ENCODE results near the gene LGALS3. TPM values are rescaled to one million over a fixed set of nuclear protein-coding genes. Genes with fewer than 3 reads are reported as not detected.
A peak's percentile ranks its signal among the peaks of the same experiment; 100 is the strongest.

The LGALS3 gene
- total RNA-seq, 1 donor from 2014 or later = 246 TPM

DNA sequence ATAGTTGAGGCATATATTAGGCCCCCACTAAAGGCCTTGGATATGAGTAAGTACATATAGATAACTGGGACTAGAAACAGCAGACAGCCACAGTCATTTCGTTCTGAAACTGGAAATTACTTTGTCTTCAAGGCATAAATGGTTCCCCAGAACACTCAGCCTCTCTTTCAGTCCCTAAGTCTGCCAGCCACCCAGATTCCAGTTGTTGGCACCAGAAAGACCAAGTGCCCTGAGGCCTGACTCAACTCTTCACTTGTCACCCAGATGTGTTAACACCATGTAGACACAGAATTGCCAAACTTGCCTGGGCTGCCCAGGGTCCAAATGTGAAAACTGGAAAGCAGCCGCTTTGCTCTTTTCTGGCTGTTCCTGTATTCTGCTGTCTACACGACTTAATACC, 3.0 kb upstream of the LGALS3 start:
- DNase-seq = no peak
- intact Hi-C loops (cut with DNase I) = no loop called here
- ATAC-seq (ENCODE audit: poor library complexity) = peak; percentile 18

DNA sequence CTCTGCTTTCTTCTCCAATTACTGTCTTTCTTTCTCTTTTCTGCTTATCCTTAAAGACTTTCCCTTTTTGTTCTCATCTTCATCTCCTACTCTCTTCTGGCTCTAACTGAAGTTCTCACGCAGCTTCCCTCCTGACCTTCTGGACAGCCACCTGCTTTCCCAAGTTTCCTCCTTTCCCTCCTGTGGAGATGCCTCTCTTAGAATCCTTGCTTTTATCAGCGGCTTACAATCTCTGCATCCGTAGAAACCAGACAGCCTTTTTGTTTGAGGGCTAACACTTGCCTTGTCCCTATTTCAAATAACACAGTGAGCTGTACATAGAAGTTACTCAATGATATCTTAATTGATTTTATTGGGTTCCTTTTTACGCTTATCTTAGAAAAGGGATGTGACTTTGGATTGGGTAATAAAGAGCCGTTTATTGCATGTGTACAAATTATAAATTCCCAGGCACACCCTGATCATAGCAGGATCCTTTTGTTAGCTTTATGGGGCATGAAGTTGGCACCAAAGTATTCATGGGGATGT, 2.1 kb upstream of the LGALS3 start:
- DNase-seq = no peak
- intact Hi-C loops (cut with DNase I) = no loop called here
- ATAC-seq (ENCODE audit: poor library complexity) = no peak

DNA sequence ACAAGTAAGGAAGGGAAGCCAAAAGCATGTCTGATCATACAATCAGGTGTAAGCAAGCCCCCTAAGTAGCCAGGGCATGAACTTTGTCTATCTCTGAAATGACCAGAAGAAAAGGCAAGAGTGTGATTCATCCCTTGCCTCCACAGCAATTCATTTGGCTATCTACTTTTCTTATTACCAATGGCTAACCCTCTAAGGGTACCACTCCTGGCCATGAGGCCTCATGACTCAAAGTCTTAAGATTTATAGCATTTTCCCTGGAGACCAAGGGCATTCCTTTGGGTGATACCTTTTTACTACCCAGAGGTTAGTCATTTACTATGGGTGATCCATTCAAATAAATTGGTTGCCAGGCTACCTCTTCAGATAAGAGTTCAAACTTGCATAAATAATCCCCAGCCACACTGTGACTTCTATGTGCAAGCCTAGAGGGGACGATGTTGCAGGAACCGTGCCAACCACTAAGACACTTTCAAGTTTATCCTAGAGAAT, 1.5 kb upstream of the LGALS3 start:
- intact Hi-C loops (cut with DNase I) = no loop called here
- DNase-seq (no peak), ATAC-seq (ENCODE audit: poor library complexity) (no peak)

DNA sequence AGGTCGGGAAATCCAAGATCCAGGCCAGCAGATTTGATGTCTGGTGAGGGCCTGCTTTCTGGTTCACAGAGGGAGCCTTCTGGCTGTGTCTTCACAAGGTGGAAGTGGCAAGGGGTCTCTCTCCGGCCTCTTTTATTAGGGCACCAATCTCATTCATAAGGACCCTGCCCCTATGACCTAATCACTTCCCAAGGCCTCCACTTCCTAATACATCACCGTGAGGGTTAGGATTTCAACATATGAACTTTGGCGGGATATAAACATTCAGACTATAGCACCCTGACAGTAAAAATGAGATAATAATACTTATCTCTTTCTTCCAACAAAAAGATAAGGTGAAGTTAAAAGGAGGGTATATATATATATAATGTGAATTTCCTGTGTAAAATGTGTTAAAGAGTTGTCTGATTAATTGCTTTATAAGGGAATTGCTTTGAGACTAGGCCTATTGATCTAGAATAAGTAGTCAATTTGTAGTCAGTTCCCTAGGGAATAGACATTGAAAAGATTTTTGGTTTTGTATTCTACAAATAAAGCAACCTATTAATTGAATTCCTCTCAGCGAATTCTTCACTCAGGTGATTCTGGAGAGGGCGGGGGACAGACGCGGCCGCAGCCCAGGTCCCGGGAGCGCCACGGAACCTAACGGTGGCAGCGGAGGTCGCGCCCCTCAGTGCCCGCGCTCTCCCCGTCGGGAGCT, 516 bp upstream of the LGALS3 start:
- no peak for ATAC-seq (ENCODE audit: poor library complexity)
- intact Hi-C loops (cut with DNase I) = no loop called here
- no peak for DNase-seq

DNA sequence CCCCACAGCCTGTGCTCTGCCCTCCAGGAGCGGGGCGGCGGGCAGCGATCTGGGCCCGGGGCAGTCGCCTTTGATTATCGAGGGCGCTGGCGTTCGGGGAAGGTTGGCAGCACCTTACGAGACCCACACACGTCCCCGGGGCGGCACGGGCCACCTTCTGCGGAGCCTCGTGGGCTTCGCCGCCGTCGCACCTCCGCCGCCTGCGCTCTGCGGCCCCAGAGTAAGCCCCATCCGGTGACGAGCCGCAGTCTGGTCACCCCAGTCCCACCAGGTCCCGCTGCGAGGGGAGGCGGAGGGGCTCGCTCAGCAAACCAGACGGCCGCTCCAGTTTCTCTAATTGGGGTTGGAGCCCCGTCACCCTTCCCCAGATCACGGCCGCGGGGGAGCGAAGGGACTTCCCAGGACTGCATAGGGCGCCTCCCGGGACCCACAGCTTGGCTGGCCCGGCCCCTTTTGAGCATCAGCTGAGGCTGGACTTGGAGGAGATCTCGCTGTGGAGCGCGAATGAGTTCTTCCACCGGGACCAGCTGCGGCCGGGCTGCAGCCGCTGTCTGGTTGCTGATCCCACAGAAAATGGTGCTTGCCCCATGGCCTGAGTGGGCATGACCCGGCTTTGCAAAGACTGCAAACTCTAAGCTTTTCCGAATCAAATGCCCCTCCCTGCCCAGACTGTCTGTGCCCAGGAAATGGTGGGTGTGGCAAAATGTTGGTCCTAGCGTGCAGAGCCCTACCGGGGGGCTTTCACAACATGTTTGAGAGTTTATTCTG, 560 bp downstream of the LGALS3 start:
- DNase-seq (peak; percentile 86), ATAC-seq (ENCODE audit: poor library complexity) (peak; percentile 65)
- intact Hi-C loops (cut with DNase I) = loop anchor here (5.0 kb wide), 1 partner anchor 32 kb away; no protein-coding TSS in a partner anchor

DNA sequence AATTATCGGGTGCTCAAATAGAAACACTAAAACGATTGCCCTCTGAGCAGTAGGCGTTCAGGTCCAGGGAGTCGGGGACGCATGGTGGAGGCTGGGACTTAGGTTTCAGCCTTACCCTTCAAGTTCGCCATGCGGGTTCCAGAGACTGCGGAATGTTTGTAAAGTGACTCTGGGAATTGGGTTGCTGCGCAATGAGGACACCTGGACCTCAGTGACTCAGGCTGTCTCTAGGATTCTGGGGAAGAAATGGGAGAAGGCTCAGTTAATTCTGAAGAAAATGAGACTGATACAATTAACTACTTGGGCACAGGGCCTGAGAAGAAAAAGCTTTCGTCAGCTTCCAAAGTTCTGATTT, 1.1 kb downstream of the LGALS3 start:
- intact Hi-C loops (cut with DNase I) = loop anchor here (5.0 kb wide), 1 partner anchor 33 kb away; no protein-coding TSS in a partner anchor
- ATAC-seq (ENCODE audit: poor library complexity) (no peak), DNase-seq (no peak)

DNA sequence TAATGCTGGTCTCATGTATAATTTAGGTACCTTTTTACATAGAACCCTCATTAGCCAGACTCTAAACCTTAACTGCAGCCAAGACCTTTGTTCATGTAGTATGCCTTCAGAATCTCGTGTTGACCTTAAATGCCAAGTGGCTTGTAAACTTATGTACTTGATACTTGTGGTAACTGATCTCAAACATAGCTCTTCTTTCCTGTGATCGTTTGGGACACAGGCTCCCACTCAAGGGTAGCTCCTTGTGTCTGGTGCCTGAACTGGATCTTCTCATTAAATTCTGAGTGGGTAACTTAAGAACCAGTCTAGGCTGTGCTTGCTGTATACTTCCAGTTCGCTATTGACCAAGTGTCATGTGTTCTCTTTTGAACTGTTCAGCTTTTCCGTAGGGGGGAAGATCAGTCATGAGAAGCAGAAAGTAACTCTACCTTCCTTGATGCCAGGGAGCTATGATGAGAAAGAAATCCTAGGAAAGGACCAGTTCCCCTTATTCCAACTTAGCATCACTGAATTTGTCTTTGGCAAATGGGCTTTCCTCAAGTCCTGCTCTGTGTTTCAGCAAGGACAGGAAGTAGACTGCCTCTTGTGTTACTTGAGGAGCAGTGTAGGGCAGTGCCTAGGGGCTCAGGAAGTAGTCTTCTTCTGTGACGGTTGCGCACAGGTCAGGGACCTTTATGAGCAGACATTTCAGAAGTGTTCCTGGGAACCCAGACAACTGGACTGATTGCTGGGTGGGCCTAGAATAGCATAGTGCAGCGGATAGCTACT, 2.5 kb downstream of the LGALS3 start:
- peak; percentile 8 for ATAC-seq (ENCODE audit: poor library complexity)
- no peak for DNase-seq
- intact Hi-C loops (cut with DNase I) = loop anchor here (5.0 kb wide), 1 partner anchor 34 kb away; no protein-coding TSS in a partner anchor

DNA sequence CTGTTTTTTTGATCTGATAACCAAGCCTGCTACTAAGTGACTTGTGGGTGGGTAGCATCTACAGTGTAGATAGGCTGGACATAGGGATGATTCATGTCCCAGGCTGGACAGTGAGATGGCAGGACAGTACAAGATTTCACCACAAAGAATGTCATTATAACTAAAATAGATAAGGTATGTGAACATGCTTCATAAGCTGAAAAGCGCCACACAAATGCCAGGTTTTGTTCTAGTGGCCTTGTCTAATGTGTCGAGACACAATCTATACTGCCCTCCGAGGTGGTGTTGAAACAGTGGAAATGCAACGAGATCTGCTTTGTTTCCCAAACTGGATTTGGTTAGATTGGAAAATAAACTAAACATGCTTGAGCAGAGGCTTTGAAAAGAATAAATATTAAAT, 4.4 kb downstream of the LGALS3 start:
- no peak for ATAC-seq (ENCODE audit: poor library complexity)
- DNase-seq = no peak
- intact Hi-C loops (cut with DNase I) = loop anchor here (5.0 kb wide), 1 partner anchor 36 kb away; no protein-coding TSS in a partner anchor

DNA sequence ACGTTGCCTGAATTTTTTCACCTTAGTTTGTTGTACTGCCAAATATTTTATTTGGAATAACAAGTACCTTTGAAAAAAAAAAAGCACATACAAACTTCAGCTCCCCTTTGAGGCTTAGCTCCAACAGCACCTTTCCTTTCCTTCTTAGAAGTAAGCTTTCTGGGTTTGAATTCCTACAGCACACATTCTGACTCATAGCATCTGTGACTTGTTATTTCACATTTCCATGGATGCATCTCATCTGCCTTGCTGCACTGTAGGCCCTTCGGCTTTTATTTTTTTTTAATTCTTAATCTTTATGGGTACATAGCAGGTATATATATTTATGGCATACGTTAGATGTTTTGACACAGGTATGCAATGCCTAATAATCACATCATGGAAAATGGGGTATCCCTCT, 7.2 kb downstream of the LGALS3 start:
- intact Hi-C loops (cut with DNase I) = no loop called here
- DNase-seq = no peak

DNA sequence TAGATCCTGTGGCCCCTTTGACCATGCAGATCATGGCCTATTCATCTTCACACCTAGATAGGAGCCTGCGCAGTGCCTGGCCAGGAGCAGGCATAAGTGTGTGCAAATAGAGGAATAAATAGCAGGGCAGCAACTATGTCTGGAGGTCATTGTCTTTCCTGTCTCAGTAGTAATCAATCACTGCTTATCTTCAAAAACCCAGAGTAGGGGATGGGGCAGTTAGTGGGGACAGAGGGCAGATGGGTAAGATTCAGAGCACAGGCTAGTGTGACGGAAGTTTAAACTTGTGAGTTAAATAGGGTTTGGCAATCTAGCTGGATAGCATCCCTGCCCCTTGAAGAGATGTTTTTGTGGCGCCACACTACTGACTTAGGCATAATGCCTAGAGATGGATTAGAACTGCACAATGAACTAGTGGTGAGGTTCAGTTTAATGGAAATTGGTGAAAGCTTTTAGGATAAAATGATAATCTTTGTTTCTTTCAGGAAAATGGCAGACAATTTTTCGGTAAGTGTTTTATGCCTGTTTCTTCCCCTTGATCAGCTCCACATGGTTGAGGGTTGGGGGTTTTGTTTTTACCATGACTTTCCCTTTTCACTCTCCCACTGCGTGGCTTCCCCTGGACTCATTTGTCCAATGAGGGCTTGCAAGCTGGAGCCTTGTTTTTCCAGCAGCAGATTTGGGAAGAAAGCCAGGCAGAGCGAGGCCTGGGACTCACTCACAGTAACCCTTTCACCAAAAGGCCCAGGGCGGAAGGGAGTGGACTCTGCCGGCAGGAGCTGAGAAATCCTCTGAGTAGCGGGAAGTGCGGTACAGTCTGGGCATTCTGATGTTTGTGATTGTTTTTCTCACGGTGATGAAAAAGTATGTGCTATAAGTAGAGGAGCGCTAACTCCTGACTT, 8.1 kb downstream of the LGALS3 start:
- ATAC-seq (ENCODE audit: poor library complexity) (peak; percentile 88), DNase-seq (peak; percentile 88)
- intact Hi-C loops (cut with DNase I) = no loop called here

More for the DNA sequence above, 7.2 kb downstream of the LGALS3 start:
- no peak for ATAC-seq (ENCODE audit: poor library complexity)

DNA sequence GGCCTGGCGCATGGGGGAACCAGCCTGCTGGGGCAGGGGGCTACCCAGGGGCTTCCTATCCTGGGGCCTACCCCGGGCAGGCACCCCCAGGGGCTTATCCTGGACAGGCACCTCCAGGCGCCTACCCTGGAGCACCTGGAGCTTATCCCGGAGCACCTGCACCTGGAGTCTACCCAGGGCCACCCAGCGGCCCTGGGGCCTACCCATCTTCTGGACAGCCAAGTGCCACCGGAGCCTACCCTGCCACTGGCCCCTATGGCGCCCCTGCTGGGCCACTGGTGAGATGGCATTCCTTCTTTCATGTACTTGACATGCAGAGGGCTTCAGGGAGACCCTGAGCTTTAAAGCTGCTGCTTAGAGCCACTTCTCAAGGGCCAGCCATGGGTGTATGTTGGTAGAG, 9.0 kb downstream of the LGALS3 start:
- no peak for DNase-seq
- peak; percentile 6 for ATAC-seq (ENCODE audit: poor library complexity)
- intact Hi-C loops (cut with DNase I) = no loop called here

DNA sequence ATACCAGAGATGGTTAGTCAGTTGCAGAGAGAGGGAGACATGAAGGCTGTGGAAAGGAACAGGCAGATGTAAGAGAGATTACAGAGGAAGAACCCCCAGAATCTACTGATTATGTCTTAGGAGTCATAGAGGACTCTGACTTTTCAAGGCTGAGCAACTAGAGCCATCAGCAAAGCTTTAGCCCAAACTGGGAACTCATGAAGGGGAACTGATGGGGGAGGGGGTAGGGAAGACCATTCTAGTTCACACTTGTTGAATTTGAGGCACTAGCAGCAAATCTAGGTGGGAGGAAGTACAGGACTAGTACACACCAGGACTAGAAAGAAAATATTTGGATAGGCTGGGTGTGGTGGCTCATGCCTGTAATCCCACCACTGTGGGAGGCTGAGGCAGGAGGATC, 10.1 kb downstream of the LGALS3 start:
- intact Hi-C loops (cut with DNase I) = no loop called here
- ATAC-seq (ENCODE audit: poor library complexity) (no peak), DNase-seq (no peak)

DNA sequence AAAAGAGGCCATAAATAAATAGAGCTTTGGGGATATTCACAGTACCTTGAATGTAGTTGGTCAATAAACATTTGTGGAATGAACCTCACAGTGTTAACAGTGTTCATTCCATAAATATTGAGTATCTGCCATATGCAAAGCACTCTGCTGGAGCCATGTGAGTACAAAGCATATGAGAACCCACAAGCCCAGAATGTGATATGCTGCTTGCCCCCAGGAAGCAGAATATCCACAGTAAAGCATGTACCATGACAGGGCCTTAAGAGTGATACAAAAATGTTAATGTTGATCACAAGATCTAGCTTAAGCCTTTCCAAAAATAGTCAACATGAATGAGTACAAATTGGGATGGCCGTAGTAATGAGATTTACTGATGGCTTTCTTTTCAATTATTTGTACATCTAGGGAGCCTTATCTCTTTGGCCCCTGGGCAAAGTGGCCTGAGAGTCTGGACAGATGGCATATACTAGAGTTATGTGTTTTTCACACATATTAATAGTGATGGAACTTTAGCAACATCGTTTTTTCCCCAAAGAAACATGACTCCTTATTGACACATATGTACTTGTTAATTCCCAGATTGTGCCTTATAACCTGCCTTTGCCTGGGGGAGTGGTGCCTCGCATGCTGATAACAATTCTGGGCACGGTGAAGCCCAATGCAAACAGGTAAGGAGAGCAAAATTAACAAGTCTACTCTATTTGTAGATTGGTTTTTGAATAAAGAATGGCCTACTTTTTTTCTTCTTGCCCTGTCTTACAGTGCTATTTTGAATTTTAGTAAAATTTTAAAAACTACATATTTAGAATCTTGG, 10.9 kb downstream of the LGALS3 start:
- no peak for DNase-seq
- intact Hi-C loops (cut with DNase I) = no loop called here
- ATAC-seq (ENCODE audit: poor library complexity) = no peak

DNA sequence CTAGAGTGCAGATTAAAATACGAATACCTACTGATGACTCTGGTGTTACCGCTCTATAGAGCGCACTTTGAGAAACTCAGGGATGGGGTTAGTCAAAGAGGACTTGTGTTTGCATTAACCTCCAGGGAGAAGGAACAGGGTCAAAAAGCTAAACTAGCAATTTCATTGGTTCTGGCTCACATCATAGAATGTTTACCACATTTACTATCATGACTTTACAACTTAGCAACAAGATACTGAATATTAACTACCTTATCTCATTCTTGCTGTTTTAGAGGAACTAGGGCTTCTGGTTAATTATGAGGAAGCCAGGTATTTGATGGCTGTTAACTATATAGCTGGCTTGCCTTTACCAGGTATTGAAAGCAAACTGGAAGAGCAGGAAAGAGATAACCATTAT, 12.8 kb downstream of the LGALS3 start:
- DNase-seq (no peak), ATAC-seq (ENCODE audit: poor library complexity) (no peak)
- intact Hi-C loops (cut with DNase I) = no loop called here

DNA sequence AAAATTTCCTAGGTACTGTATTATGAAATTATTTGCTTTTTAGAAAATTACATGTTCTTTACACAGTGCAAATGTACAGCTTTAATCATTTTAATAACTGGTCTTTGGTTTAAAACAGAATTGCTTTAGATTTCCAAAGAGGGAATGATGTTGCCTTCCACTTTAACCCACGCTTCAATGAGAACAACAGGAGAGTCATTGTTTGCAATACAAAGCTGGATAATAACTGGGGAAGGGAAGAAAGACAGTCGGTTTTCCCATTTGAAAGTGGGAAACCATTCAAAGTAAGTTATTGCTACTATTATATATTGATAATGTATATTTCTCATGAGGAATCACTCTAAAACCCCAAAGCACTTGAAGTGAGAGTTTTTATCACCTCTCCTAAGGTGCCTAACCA, 13.4 kb downstream of the LGALS3 start:
- intact Hi-C loops (cut with DNase I) = no loop called here
- DNase-seq = no peak

DNA sequence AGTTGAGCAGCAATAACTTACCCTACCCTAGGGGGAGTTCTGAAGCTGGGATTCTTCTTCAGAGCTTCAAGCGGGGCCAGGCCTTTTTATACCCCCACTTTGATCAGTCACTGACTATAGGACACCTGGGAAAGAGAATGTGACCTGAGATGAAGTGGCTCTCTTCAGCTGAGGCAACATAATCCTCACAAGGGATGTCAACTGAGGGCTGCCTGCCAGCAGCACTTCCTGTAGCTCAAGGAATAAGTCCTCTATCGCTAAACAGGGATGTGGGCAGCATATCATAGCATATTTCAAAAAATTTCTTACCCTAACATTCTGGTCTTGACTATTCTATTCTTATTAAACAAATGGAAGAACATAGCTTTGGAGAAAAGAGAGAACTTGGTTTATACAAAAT, 17.4 kb downstream of the LGALS3 start:
- ATAC-seq (ENCODE audit: poor library complexity) (no peak), DNase-seq (no peak)
- intact Hi-C loops (cut with DNase I) = no loop called here

More for the DNA sequence above, 13.4 kb downstream of the LGALS3 start:
- ATAC-seq (ENCODE audit: poor library complexity) = no peak

DNA sequence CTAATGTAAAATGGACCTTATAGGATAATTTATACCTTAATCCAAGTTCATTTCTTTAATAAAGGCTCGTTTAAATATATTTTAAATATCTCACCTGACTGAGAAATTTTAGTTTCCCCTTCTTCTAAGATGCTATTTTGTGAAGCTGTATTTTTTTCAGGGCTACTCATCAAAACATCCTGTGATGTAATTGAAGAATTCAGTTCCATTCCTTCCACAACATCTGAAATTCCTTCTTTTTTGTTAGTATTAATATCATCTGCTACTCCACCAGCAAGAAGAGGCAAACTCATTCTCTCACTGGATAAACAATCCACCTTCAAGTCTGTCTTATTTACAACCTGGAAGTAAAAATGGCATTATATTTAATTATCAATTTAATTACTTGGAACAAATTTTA, 22.5 kb downstream of the LGALS3 start:
- no peak for DNase-seq
- ATAC-seq (ENCODE audit: poor library complexity) = no peak
- intact Hi-C loops (cut with DNase I) = no loop called here

All from Right ventricle myocardium superior (tissue), 1 donor.